Liver (tissue), 9 donors: ENCODE data around the gene SAPCD2. TPM values are rescaled to one million over a fixed set of nuclear protein-coding genes. Genes with fewer than 3 reads are reported as not detected.

Source experiments
- DNase-seq: peaks from one replicate; pipeline ENCODE4 v3.0.0-alpha.2; 2017; ENCODE audit warnings: low spot score
- H3K27ac ChIP-seq, 2 donors: one replicate each; pipeline ENCODE4 v1.7.0; 2013; ENCODE audit warnings: inconsistent platforms in 2 of 2, low read length in 2 of 2, control low read depth in 1 of 2, low read depth in 1 of 2, mild to moderate bottlenecking in 1 of 2
- H3K27me3 ChIP-seq, 4 donors: one replicate each; pipeline versions ENCODE4 v1.6.1 to v1.7.0; 2013; ENCODE audit warnings: low read length in 3 of 4, inconsistent platforms in 1 of 4, mild to moderate bottlenecking in 1 of 4, moderate library complexity in 1 of 4; ENCODE audit not compliant: control insufficient read depth in 4 of 4, insufficient read depth in 4 of 4
- H3K36me3 ChIP-seq, 4 donors: one replicate each; pipeline versions ENCODE4 v1.6.1 to v1.7.0; 2013; ENCODE audit warnings: low read length in 3 of 4, mild to moderate bottlenecking in 3 of 4, low read depth in 1 of 4, moderate library complexity in 1 of 4; ENCODE audit not compliant: control insufficient read depth in 4 of 4, insufficient read depth in 3 of 4
- H3K4me1 ChIP-seq, 4 donors: one replicate each; pipeline versions ENCODE4 v1.6.1 to v1.7.0; 2013; ENCODE audit warnings: low read length in 3 of 4, mild to moderate bottlenecking in 3 of 4, moderate library complexity in 1 of 4; ENCODE audit not compliant: control insufficient read depth in 4 of 4, insufficient read depth in 4 of 4
- H3K4me3 ChIP-seq, 3 donors: one replicate each; pipeline versions ENCODE4 v1.6.1 to v1.7.0; 2013; ENCODE audit warnings: low read length in 3 of 3, control low read depth in 1 of 3, low read depth in 1 of 3, mild to moderate bottlenecking in 1 of 3
- H3K9ac ChIP-seq, 2 donors: one replicate each; pipeline ENCODE4 v1.7.0; 2013; ENCODE audit warnings: low read length in 2 of 2, mild to moderate bottlenecking in 2 of 2, moderate library complexity in 2 of 2, control low read depth in 1 of 2, low read depth in 1 of 2
- H3K9me3 ChIP-seq, 4 donors: one replicate each; pipeline versions ENCODE4 v1.6.1 to v1.7.0; 2013; ENCODE audit warnings: low read length in 3 of 4; ENCODE audit not compliant: control insufficient read depth in 4 of 4
- EGR1 ChIP-seq, 2 donors: IDR thresholded peaks; 2 replicates each; pipeline ENCODE4 v1.6.1; 2016 to 2018; ENCODE audit warnings: antibody characterized with exemption in 2 of 2, low read depth in 2 of 2
- FOXA1 ChIP-seq: IDR thresholded peaks from 2 replicates; pipeline ENCODE4 v1.6.1; 2016; ENCODE audit warnings: antibody characterized with exemption
- FOXA2 ChIP-seq: IDR thresholded peaks from 2 replicates; pipeline ENCODE4 v1.6.1; 2016; ENCODE audit warnings: antibody characterized with exemption
- GABPA ChIP-seq, 2 donors: IDR thresholded peaks in 1 of 2; conservative IDR thresholded peaks in 1 of 2; 2 replicates each; pipeline ENCODE4 v1.6.1; 2016; ENCODE audit warnings: antibody characterized with exemption in 2 of 2, mild to moderate bottlenecking in 1 of 2, moderate library complexity in 1 of 2
- HNF4A ChIP-seq, 2 donors: conservative IDR thresholded peaks; 2 replicates each; pipeline ENCODE4 v1.6.1; 2016; ENCODE audit warnings: antibody characterized with exemption in 2 of 2, mild to moderate bottlenecking in 2 of 2
- HNF4G ChIP-seq: IDR thresholded peaks from 2 replicates; pipeline ENCODE4 v1.6.1; 2016; ENCODE audit warnings: antibody characterized with exemption
- JUND ChIP-seq, 2 donors: IDR thresholded peaks; 2 replicates each; pipeline ENCODE4 v1.6.1; 2016; ENCODE audit warnings: antibody characterized with exemption in 2 of 2
- NR2F2 ChIP-seq: IDR thresholded peaks from 2 replicates; pipeline ENCODE4 v1.6.1; 2016; ENCODE audit warnings: antibody characterized with exemption
- RAD21 ChIP-seq, 2 donors: IDR thresholded peaks; 2 replicates each; pipeline ENCODE4 v1.6.1; 2016; ENCODE audit warnings: antibody characterized with exemption in 2 of 2, mild to moderate bottlenecking in 2 of 2
- RXRA ChIP-seq, 2 donors: IDR thresholded peaks; 2 replicates each; pipeline ENCODE4 v1.6.1; 2017 to 2018; ENCODE audit warnings: antibody characterized with exemption in 2 of 2, mild to moderate bottlenecking in 1 of 2
- SP1 ChIP-seq: IDR thresholded peaks from 2 replicates; pipeline ENCODE4 v1.6.1; 2018; ENCODE audit warnings: antibody characterized with exemption, mild to moderate bottlenecking
- TAF1 ChIP-seq: conservative IDR thresholded peaks from 2 replicates; pipeline ENCODE4 v1.6.1; 2016; ENCODE audit warnings: antibody characterized with exemption, mild to moderate bottlenecking
- YY1 ChIP-seq: IDR thresholded peaks from 2 replicates; pipeline ENCODE4 v1.6.1; 2016; ENCODE audit warnings: antibody characterized with exemption, mild to moderate bottlenecking
- WGBS: extraction: QIAGEN DNeasy Blood & Tissue Kit; methylation state at CpG from one replicate; pipeline ENCODE4 v1.1.7; 2013; 5-methylcytosine and 5-hydroxymethylcytosine counted together
- polyA plus RNA-seq, 2 donors: library from polyadenylated mRNA; stranded (reverse) in 1 of 2; unstranded in 1 of 2; fragments of 200-250 nt in 1 of 2; fragments of >200 nt in 1 of 2; fragmentation: Nextera tagmentation in 1 of 2; extraction: Ambion mirVana in 1 of 2; gene quantifications; one replicate each; pipeline versions ENCODE4 v1.2.1 to v1.2.3, GENCODE V29; 2013 to 2015
- total RNA-seq, 2 donors: library from RNA; depleted of rRNA; stranded (reverse); fragments of >200 nt; gene quantifications; one replicate each; pipeline ENCODE4 v1.2.3, GENCODE V29; 2014
- TF ChIP-seq, protein P1 (sequence below): fragments of 150-350 bp; IDR thresholded peaks from 2 replicates; pipeline ENCODE4 v1.5.1; 2017; ENCODE audit warnings: improper control_type of control experiment, low read depth, low read length; ENCODE audit not compliant: missing input control
- TF ChIP-seq, protein P2 (sequence below): IDR thresholded peaks from 2 replicates; pipeline ENCODE4 v1.6.1; 2016; ENCODE audit warnings: antibody characterized with exemption, mild to moderate bottlenecking
- TF ChIP-seq, protein P3 (sequence below): IDR thresholded peaks from 2 replicates; pipeline ENCODE4 v1.6.1; 2016; ENCODE audit warnings: antibody characterized with exemption
- TF ChIP-seq, protein P4 (sequence below): IDR thresholded peaks from 2 replicates; pipeline ENCODE4 v1.6.1; 2016; ENCODE audit warnings: antibody characterized with exemption
- donor health status: healthy.
- donor health status: healthy.
- donor health status: healthy.
- donor health status: healthy.
- donor health status: healthy.

The SAPCD2 gene
- total and polyA plus RNA-seq, 4 donors = 0.06 to 1.8 (median 0.23) TPM

DNA sequence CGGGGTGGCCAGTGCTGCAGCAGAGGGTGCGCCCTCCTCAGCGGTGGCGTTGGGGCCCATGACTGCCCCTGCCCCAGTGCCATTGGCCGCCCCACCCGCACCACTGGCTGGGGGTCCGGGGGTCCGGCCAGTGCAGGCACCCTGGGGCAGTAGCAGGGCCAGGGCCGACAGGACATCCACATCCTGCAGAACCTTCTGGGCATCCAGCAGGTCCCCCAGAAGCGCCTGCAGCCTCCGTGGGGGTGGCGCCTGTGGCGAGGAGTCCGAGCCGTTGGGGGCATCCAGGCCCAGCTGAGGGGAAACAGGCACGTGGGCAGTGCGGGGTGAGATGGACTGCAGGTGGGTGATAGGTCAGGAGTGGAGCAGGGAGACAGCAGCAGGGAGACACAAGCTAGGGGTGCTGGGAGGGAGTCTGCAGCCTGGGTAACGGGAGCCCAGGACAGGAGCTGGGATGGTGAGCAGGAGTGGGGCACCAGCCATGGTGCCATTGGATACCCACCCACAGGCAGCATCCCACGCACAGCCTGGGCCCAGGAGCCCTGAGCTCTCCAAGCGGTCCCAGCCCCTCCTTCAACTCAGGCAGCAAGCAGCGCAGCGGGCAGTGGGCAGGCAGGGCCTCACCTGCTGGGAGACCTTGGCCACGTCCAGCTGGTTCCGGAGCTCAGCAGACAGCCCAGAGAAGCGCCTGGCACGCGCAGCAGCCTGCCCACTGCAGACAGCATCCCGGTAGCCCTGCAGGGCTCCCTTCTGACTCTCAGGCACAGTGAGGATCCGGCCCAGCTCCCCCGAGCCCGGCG, 49.4 kb downstream of the SAPCD2 start:
- H3K27ac ChIP-seq = no peak overlapping the region
- H3K27me3 ChIP-seq = no peaks in the 10 kb centered on the region
- H3K9me3 ChIP-seq = no peaks in the 10 kb centered on the region
- TF ChIP-seq SP1 (no peak), TAF1 (no peak), HNF4G (no peak), GABPA (IDR thresholded peaks at IDR 0.05 in 1 of 2, conservative IDR thresholded peaks at IDR 0.05 in 1 of 2) (no peak), RAD21 (IDR thresholded peaks at IDR 0.05) (no peak), YY1 (no peak), EGR1 (IDR thresholded peaks at IDR 0.05; ENCODE audit: low read depth in 2 of 2) (no peak), NR2F2 (no peak), RXRA (IDR thresholded peaks at IDR 0.05) (no peak), HNF4A (conservative IDR thresholded peaks at IDR 0.05) (no peak), JUND (IDR thresholded peaks at IDR 0.05) (no peak), FOXA2 (no peak), FOXA1 (no peak)
- TF ChIP-seq, protein P1, sequence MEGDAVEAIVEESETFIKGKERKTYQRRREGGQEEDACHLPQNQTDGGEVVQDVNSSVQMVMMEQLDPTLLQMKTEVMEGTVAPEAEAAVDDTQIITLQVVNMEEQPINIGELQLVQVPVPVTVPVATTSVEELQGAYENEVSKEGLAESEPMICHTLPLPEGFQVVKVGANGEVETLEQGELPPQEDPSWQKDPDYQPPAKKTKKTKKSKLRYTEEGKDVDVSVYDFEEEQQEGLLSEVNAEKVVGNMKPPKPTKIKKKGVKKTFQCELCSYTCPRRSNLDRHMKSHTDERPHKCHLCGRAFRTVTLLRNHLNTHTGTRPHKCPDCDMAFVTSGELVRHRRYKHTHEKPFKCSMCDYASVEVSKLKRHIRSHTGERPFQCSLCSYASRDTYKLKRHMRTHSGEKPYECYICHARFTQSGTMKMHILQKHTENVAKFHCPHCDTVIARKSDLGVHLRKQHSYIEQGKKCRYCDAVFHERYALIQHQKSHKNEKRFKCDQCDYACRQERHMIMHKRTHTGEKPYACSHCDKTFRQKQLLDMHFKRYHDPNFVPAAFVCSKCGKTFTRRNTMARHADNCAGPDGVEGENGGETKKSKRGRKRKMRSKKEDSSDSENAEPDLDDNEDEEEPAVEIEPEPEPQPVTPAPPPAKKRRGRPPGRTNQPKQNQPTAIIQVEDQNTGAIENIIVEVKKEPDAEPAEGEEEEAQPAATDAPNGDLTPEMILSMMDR = no peak
- TF ChIP-seq, protein P2, sequence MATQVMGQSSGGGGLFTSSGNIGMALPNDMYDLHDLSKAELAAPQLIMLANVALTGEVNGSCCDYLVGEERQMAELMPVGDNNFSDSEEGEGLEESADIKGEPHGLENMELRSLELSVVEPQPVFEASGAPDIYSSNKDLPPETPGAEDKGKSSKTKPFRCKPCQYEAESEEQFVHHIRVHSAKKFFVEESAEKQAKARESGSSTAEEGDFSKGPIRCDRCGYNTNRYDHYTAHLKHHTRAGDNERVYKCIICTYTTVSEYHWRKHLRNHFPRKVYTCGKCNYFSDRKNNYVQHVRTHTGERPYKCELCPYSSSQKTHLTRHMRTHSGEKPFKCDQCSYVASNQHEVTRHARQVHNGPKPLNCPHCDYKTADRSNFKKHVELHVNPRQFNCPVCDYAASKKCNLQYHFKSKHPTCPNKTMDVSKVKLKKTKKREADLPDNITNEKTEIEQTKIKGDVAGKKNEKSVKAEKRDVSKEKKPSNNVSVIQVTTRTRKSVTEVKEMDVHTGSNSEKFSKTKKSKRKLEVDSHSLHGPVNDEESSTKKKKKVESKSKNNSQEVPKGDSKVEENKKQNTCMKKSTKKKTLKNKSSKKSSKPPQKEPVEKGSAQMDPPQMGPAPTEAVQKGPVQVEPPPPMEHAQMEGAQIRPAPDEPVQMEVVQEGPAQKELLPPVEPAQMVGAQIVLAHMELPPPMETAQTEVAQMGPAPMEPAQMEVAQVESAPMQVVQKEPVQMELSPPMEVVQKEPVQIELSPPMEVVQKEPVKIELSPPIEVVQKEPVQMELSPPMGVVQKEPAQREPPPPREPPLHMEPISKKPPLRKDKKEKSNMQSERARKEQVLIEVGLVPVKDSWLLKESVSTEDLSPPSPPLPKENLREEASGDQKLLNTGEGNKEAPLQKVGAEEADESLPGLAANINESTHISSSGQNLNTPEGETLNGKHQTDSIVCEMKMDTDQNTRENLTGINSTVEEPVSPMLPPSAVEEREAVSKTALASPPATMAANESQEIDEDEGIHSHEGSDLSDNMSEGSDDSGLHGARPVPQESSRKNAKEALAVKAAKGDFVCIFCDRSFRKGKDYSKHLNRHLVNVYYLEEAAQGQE = no peak
- TF ChIP-seq, protein P3, sequence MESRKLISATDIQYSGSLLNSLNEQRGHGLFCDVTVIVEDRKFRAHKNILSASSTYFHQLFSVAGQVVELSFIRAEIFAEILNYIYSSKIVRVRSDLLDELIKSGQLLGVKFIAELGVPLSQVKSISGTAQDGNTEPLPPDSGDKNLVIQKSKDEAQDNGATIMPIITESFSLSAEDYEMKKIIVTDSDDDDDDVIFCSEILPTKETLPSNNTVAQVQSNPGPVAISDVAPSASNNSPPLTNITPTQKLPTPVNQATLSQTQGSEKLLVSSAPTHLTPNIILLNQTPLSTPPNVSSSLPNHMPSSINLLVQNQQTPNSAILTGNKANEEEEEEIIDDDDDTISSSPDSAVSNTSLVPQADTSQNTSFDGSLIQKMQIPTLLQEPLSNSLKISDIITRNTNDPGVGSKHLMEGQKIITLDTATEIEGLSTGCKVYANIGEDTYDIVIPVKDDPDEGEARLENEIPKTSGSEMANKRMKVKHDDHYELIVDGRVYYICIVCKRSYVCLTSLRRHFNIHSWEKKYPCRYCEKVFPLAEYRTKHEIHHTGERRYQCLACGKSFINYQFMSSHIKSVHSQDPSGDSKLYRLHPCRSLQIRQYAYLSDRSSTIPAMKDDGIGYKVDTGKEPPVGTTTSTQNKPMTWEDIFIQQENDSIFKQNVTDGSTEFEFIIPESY = no peak
- TF ChIP-seq, protein P4, sequence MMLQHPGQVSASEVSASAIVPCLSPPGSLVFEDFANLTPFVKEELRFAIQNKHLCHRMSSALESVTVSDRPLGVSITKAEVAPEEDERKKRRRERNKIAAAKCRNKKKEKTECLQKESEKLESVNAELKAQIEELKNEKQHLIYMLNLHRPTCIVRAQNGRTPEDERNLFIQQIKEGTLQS = no peak
- H3K4me1 ChIP-seq = peaks cover 14 to 37% (median 30%) of the 10 kb centered on the region in 4 donors
- peaks cover 2 to 16% (median 10%) of the 10 kb centered on the region in 4 donors for H3K36me3 ChIP-seq
- DNase-seq = no peak
- no peak overlapping the region for H3K4me3 ChIP-seq
- WGBS = 96% methylated on average over 32 of the region's 32 CpGs
- no peak overlapping the region for H3K9ac ChIP-seq
